ENCODE results near the gene CCL5. TPM values are rescaled to one million over a fixed set of nuclear protein-coding genes. Genes with fewer than 3 reads are reported as not detected.

Gene CCL5
- total RNA-seq, 1 experiment from 2014 or later = 0.34 TPM

- H3K4me1 ChIP-seq (ENCODE audit: control insufficient read depth in 1 of 2, insufficient read depth in 2 of 2, low read length in 2 of 2) = no peaks in the 10 kb centered on the region
- no peak for TF ChIP-seq YY1 (IDR thresholded peaks at IDR 0.05; ENCODE audit: extremely low read depth, insufficient replicate concordance, low read depth, low read length)
- TF ChIP-seq, protein P1, sequence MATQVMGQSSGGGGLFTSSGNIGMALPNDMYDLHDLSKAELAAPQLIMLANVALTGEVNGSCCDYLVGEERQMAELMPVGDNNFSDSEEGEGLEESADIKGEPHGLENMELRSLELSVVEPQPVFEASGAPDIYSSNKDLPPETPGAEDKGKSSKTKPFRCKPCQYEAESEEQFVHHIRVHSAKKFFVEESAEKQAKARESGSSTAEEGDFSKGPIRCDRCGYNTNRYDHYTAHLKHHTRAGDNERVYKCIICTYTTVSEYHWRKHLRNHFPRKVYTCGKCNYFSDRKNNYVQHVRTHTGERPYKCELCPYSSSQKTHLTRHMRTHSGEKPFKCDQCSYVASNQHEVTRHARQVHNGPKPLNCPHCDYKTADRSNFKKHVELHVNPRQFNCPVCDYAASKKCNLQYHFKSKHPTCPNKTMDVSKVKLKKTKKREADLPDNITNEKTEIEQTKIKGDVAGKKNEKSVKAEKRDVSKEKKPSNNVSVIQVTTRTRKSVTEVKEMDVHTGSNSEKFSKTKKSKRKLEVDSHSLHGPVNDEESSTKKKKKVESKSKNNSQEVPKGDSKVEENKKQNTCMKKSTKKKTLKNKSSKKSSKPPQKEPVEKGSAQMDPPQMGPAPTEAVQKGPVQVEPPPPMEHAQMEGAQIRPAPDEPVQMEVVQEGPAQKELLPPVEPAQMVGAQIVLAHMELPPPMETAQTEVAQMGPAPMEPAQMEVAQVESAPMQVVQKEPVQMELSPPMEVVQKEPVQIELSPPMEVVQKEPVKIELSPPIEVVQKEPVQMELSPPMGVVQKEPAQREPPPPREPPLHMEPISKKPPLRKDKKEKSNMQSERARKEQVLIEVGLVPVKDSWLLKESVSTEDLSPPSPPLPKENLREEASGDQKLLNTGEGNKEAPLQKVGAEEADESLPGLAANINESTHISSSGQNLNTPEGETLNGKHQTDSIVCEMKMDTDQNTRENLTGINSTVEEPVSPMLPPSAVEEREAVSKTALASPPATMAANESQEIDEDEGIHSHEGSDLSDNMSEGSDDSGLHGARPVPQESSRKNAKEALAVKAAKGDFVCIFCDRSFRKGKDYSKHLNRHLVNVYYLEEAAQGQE (IDR thresholded peaks at IDR 0.05; ENCODE audit: low read depth) = no peak
- TF ChIP-seq, protein P2, sequence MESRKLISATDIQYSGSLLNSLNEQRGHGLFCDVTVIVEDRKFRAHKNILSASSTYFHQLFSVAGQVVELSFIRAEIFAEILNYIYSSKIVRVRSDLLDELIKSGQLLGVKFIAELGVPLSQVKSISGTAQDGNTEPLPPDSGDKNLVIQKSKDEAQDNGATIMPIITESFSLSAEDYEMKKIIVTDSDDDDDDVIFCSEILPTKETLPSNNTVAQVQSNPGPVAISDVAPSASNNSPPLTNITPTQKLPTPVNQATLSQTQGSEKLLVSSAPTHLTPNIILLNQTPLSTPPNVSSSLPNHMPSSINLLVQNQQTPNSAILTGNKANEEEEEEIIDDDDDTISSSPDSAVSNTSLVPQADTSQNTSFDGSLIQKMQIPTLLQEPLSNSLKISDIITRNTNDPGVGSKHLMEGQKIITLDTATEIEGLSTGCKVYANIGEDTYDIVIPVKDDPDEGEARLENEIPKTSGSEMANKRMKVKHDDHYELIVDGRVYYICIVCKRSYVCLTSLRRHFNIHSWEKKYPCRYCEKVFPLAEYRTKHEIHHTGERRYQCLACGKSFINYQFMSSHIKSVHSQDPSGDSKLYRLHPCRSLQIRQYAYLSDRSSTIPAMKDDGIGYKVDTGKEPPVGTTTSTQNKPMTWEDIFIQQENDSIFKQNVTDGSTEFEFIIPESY (IDR thresholded peaks at IDR 0.05; ENCODE audit: extremely low read depth, insufficient replicate concordance, low read length) = no peak
- no peak overlapping the region for H3K9ac ChIP-seq (ENCODE audit: low read length)
- no peak for ATAC-seq
- intact Hi-C loops (cut with micrococcal nuclease) = no loop called here
- no TSS peak for BruUV-seq (replicated peaks)
- CTCF ChIA-PET = no interaction called here
- H3K4me3 ChIP-seq (replicated peaks in 1 of 2; ENCODE audit: low read depth in 1 of 2, low read length in 2 of 2) = no peak overlapping the region
- RAD21 ChIA-PET (ENCODE audit: low non-redundant PET in 1 of 2, low total read pairs in 2 of 2, uncharacterized antibody in 2 of 2, unreplicated experiment in 2 of 2) = no interaction called here
- no peaks in the 10 kb centered on the region for H4K20me1 ChIP-seq (ENCODE audit: insufficient read depth)
- H3K27ac ChIP-seq (ENCODE audit: low read depth, low read length) = no peak overlapping the region
- H3K9me3 ChIP-seq (ENCODE audit: control insufficient read depth in 1 of 2, insufficient read depth in 1 of 2, low read depth in 1 of 2, low read length in 2 of 2) = no peaks in the 10 kb centered on the region
- no peak overlapping the region for H3K4me2 ChIP-seq (ENCODE audit: low read length)
- POLR2A ChIA-PET = no interaction called here
- no peak for DNase-seq (ENCODE audit: low read depth, low spot score)
- no peaks in the 10 kb centered on the region for H3K9me2 ChIP-seq (ENCODE audit: insufficient read depth)
- H2AFZ ChIP-seq (ENCODE audit: low read depth, low read length, poor library complexity, severe bottlenecking) = no peak overlapping the region
- no peaks in the 10 kb centered on the region for H3K27me3 ChIP-seq (ENCODE audit: insufficient read depth, low read length)
- no peaks in the 10 kb centered on the region; a peak in 1 of 4 replicates for H3K36me3 ChIP-seq (ENCODE audit: control insufficient read depth in 1 of 2, insufficient read depth in 2 of 2, low read length in 2 of 2)
- no peaks in the 10 kb centered on the region for H3K79me2 ChIP-seq (ENCODE audit: insufficient read depth, low read length)
These were observed 43.5 kb upstream of the CCL5 start for GRCh38 chr17:35923609-35924114.

Measured in HCT116 (cell line).